Activated CD4-positive, alpha-beta T cell treated with anti-CD3 and anti-CD28 coated beads, Interleukin-2, amount 50 U/mL, for 16 hours (primary cell): ENCODE data around the gene CDC42.

Experiments used
- DNase-seq: peaks from one replicate; pipeline ENCODE4 v3.0.0-alpha.2; 2020

The CDC42 gene

GRCh38 chr1:22132517-22133235, 80.2 kb downstream of the CDC42 start:
- DNase-seq: no peak

- DNase-seq: no peak
Measured at GRCh38 chr1:22133247-22133930, 80.9 kb downstream of the CDC42 start.

- DNase-seq: no peak
Measured at GRCh38 chr1:22133931-22134324, 81.4 kb downstream of the CDC42 start.

GRCh38 chr1:22137004-22137720, 84.7 kb downstream of the CDC42 start:
- no peak for DNase-seq

- DNase-seq: no peak
Measured at GRCh38 chr1:22139066-22139594, 86.6 kb downstream of the CDC42 start.

- no peak for DNase-seq
Measured at GRCh38 chr1:22139817-22140216, 87.3 kb downstream of the CDC42 start.
